Mammary epithelial cell (primary cell): Measurements from ENCODE around the gene KRTAP10-4.

Source experiments
- CTCF ChIP-seq, 2 donors: IDR thresholded peaks in 1 of 2; conservative IDR thresholded peaks in 1 of 2; 2 replicates each; pipeline ENCODE4 v1.5.1; 2011 to 2012; ENCODE audit warnings: inconsistent platforms in 2 of 2, low read length in 2 of 2, mild to moderate bottlenecking in 2 of 2, control low read depth in 1 of 2, low read depth in 1 of 2; ENCODE audit not compliant: insufficient read depth in 1 of 2; ENCODE audit errors: extremely low read depth in 1 of 2
- EZH2 ChIP-seq: IDR thresholded peaks from 2 replicates; pipeline ENCODE4 v1.6.1; 2012; ENCODE audit warnings: low read length, inconsistent platforms, borderline replicate concordance

- TF ChIP-seq CTCF (conservative IDR thresholded peaks at IDR 0.05 in 1 of 2, IDR thresholded peaks at IDR 0.05 in 1 of 2; ENCODE audit: extremely low read depth in 1 of 2, insufficient read depth in 1 of 2, low read depth in 1 of 2, low read length in 2 of 2): no peak
- no peak for TF ChIP-seq EZH2
Observed at GRCh38 chr21:44531606-44532564, 41.6 kb upstream of the KRTAP10-4 start.
